Astrocyte of the cerebellum (primary cell): ENCODE data around the gene YIF1A.
"Not testable (repeated sequence)": the region's sequence is repeated elsewhere in the genome, so short reads cannot be mapped to it uniquely, and the experiment has no call there.

Experiments used
- DNase-seq: peaks from one replicate; pipeline ENCODE4 v3.0.0-alpha.2; 2011; ENCODE audit warnings: low read depth
- H3K4me3 ChIP-seq: 2 replicates; pipeline ENCODE4 v1.5.1; 2011; ENCODE audit warnings: mild to moderate bottlenecking, low read depth, low read length, moderate library complexity
- CTCF ChIP-seq: IDR thresholded peaks from 2 replicates; pipeline ENCODE4 v1.5.1; 2012; ENCODE audit warnings: low read length, low read depth, moderate library complexity, mild to moderate bottlenecking; ENCODE audit errors: missing control alignments
- in situ Hi-C: cut with HindIII; loops from 2 replicates; pipeline ENCODE4 v1.10.0; 2017; ENCODE audit warnings: low sequenced_read_pairs

The YIF1A gene

GRCh38 chr11:66258473-66258893, 30.5 kb downstream of the YIF1A start:
- TF ChIP-seq CTCF: no peak
- no peak for DNase-seq
- H3K4me3 ChIP-seq: peak overlapping the region; percentile 95
- in situ Hi-C loops: no loop called here

DNA sequence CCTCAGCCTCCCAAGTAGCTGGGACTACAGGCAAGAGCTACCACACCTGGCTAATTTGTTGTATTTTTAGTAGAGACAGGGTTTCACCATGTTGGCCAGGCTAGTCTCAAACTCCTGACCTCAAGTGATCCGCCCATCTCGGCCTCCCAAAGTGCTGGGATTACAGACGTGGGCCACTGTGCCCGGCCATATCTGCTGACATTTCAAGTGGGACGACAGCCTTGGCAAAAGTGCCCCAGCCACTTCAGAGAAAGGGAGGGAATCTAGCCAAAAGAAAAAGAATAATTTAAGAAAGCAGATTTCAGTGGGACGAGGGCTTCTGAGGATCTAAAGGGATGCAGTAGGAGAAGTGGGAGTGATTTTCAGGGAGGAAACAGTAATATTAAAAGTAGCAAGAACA, 35.9 kb downstream of the YIF1A start:
- in situ Hi-C loops, H3K4me3 ChIP-seq, DNase-seq: not testable (repeated sequence)

DNA sequence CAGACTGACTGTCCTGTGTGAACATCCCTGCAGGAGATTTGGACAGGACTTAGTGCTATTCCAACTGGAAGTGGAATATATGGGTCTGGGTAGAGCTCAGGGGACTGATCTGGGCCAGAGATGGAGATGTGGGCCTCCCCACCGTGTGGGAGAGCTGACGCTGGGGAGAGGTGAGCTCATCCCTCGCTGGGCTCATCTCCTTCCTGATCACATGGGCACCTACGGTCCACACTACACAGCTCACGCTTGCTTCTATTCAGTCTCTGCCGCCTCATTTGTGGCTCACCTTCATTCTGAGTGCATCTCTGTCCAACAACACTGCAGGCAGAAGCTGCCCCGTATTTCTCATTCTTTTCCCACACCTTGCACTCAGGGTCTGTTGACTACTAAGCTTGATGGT, 37.1 kb downstream of the YIF1A start:
- in situ Hi-C loops: no loop called here
- no peak overlapping the region for H3K4me3 ChIP-seq
- DNase-seq: no peak
- TF ChIP-seq CTCF: no peak

DNA sequence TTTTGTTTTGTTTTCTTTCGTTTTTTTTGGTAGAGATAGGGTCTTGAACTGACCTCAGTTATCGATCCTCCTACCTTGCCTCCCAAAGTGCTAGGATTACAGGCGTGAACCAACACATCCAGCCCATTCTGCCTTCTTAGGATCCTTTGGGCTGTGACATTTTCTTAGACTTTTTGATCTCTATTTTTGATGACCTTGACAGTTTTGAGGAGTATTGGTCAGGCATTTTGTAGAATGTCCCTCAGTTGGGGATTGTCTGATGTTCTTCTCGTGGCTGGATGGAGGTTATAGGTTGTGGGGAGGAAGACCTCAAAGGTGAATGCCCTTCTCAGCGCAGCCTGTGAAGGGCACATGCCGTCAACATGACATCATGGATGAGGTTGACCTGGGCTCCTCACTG, 40.0 kb downstream of the YIF1A start:
- no peak for DNase-seq
- in situ Hi-C loops: no loop called here
- TF ChIP-seq CTCF: no peak
- no peak overlapping the region for H3K4me3 ChIP-seq

- no peak for TF ChIP-seq CTCF
- in situ Hi-C loops: no loop called here
These were observed 41.1 kb downstream of the YIF1A start for GRCh38 chr11:66247801-66248200.

GRCh38 chr11:66247295-66247694, 41.6 kb downstream of the YIF1A start:
- no peak overlapping the region for H3K4me3 ChIP-seq
- DNase-seq: no peak
- in situ Hi-C loops: no loop called here
- TF ChIP-seq CTCF: no peak

More at GRCh38 chr11:66247801-66248200, 41.1 kb downstream of the YIF1A start:
- DNase-seq: no peak
- no peak overlapping the region for H3K4me3 ChIP-seq

- no peak for TF ChIP-seq CTCF
- DNase-seq: no peak
- in situ Hi-C loops: no loop called here
These were observed 45.0 kb downstream of the YIF1A start for GRCh38 chr11:66243782-66244535.

More at GRCh38 chr11:66243782-66244535, 45.0 kb downstream of the YIF1A start:
- H3K4me3 ChIP-seq: no peak overlapping the region
